OCI-LY1 (cell line): ENCODE data around the gene RPS27A.

Experiments used
- EZH2 ChIP-seq: fragments of 200-600 bp; sonication (generic), shearing (Covaris generic); IDR thresholded peaks from 2 replicates; pipeline ENCODE4 v1.8.0; 2017; ENCODE audit warnings: borderline replicate concordance, mixed run types, mild to moderate bottlenecking, antibody characterized with exemption, low read length, moderate library complexity, mixed read lengths
- TF ChIP-seq, protein P1 (sequence below): fragments of 200-600 bp; sonication (generic), shearing (Covaris generic); IDR thresholded peaks from 2 replicates; pipeline ENCODE4 v1.5.1; 2017; ENCODE audit warnings: mild to moderate bottlenecking, antibody characterized with exemption, low read length, moderate library complexity, mixed read lengths

DNA sequence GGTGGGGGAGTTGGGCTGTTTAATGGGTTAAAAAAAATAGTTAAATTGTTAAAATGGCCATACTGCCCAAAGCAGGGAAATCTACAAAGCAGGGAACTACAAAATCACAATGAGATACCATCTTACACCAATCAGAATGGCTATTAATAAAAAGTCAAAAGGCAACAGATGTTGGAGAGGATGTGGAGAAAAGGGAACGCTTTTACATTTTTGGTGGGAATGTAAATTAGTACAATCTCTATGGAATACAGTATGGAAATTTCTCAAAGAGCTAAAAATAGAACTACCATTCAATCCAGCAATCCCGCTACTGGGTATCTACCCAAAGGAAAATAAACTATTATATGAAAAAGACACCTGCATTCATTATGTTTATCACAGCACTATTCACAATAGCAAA, 27.5 kb upstream of the RPS27A start:
- TF ChIP-seq, protein P1, sequence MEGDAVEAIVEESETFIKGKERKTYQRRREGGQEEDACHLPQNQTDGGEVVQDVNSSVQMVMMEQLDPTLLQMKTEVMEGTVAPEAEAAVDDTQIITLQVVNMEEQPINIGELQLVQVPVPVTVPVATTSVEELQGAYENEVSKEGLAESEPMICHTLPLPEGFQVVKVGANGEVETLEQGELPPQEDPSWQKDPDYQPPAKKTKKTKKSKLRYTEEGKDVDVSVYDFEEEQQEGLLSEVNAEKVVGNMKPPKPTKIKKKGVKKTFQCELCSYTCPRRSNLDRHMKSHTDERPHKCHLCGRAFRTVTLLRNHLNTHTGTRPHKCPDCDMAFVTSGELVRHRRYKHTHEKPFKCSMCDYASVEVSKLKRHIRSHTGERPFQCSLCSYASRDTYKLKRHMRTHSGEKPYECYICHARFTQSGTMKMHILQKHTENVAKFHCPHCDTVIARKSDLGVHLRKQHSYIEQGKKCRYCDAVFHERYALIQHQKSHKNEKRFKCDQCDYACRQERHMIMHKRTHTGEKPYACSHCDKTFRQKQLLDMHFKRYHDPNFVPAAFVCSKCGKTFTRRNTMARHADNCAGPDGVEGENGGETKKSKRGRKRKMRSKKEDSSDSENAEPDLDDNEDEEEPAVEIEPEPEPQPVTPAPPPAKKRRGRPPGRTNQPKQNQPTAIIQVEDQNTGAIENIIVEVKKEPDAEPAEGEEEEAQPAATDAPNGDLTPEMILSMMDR = no peak
- TF ChIP-seq EZH2 = no peak
